Stimulated activated CD4-positive, alpha-beta T cell treated with anti-CD3 and anti-CD28 coated beads, Interleukin-12 subunit alpha, Interleukin-12 subunit beta, amount 100 ng/mL, for 48 hours (primary cell): ENCODE measurements around the gene SDHAF3.

Experiments
- DNase-seq, 3 donors: peaks; one replicate each; pipeline ENCODE4 v3.0.0-alpha.2; 2020; ENCODE audit warnings: low read depth in 2 of 3, low spot score in 1 of 3

Gene SDHAF3

DNA sequence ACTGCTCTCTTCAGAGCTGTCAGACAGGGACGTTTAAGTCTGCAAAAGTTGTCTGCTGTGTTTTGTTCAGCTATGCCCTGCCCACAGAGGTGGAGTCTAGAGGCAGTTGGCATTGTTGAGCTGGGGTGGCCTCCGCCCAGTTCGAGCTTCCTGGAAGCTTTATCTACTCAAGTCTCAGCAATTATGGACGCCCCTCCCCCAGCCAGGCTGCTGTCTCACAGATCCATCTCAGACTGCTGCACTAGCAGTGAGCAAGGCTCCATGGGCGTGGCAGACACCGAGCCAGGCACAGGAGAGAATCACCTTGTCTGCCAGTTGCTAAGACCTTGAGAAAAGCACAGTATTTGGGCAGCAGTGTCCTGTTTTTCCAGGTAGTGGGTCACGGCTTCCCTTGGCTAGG lies 98.1 kb downstream of the SDHAF3 start:
- DNase-seq = no peak

DNA sequence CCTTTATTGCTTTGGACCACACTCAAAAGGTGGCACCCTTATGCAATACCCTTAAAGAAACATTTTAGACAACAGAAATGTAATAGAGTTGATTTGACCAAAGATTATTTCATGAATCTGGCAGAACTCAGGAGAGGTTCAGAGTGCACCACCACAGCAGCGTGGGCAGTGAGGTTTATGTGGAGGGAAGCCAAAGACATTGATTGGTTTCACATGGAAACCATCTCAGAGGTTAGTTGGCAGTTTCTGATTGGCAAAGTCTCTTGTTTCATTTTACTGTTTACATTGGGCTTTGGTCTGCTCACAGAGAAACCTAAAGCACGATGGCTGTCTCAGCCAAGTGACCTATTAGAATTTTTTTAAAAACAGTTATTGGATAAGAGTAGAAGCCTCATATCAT lies 101.3 kb downstream of the SDHAF3 start:
- DNase-seq = no peak

DNA sequence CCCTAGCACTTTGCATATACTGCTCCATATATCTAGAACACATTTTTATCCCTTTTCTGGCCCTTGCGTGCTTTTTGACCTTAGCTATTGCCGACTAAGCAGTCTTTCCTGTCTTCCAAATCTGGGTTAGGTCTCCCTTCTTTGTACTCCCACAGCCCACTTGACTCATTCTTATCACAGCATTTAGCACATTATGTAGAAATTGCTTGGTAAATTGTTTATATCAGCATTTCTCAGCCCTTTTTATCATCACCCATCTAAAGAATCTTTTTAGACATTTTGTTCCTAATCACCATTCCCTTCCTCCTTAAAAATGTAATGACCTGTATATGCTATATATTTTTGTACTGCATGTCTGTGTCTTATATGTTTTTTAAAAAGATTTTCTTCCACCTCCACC lies 101.7 kb downstream of the SDHAF3 start:
- DNase-seq = no peak

DNA sequence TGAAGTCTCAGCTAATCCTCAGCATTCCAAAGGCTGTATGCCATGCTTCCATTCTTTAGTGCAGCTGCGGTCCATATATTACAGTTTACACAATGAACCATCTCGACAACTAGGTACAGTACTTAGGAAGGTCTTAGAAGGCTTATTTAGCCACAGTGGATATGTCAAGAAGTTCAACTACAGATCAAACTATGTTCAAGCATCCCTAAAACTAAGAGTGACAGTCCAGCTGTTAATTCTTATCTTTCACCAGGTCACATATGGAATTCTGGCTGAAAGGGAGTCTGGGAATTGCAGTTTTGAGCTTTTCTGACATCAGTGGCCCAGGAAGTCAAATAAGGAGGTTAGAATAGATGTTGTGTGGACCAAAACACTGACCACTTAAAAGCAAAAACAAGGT lies 106.8 kb downstream of the SDHAF3 start:
- no peak for DNase-seq

DNA sequence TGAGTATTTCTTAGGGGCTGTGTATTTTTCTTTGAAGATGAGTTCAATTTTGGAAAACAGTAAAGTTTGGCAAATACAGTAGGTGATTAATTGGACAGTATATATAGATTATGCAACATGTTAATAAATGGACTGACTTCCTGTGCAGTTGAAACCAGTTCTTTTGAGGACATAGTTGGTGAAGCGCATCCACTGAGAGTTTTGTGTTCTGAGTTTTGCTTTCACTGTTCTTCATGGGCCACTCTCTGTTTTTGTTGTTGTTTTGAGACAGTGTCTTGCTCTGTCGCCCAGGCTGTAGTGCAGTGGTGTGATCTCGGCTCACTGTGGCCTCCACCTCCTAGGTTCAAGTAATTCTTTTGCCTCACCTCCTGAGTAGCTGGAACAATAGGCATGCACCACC lies 109.0 kb downstream of the SDHAF3 start:
- DNase-seq = no peak
